Liver (tissue), 9 donors: ENCODE measurements around the gene INHBB. TPM values are rescaled to one million over a fixed set of nuclear protein-coding genes. Genes with fewer than 3 reads are reported as not detected.

ENCODE experiments used
- DNase-seq: peaks from one replicate; pipeline ENCODE4 v3.0.0-alpha.2; 2017; ENCODE audit warnings: low spot score
- H3K27ac ChIP-seq, 2 donors: one replicate each; pipeline ENCODE4 v1.7.0; 2013; ENCODE audit warnings: inconsistent platforms in 2 of 2, low read length in 2 of 2, control low read depth in 1 of 2, low read depth in 1 of 2, mild to moderate bottlenecking in 1 of 2
- H3K27me3 ChIP-seq, 4 donors: one replicate each; pipeline versions ENCODE4 v1.6.1 to v1.7.0; 2013; ENCODE audit warnings: low read length in 3 of 4, inconsistent platforms in 1 of 4, mild to moderate bottlenecking in 1 of 4, moderate library complexity in 1 of 4; ENCODE audit not compliant: control insufficient read depth in 4 of 4, insufficient read depth in 4 of 4
- H3K36me3 ChIP-seq, 4 donors: one replicate each; pipeline versions ENCODE4 v1.6.1 to v1.7.0; 2013; ENCODE audit warnings: low read length in 3 of 4, mild to moderate bottlenecking in 3 of 4, low read depth in 1 of 4, moderate library complexity in 1 of 4; ENCODE audit not compliant: control insufficient read depth in 4 of 4, insufficient read depth in 3 of 4
- H3K4me1 ChIP-seq, 4 donors: one replicate each; pipeline versions ENCODE4 v1.6.1 to v1.7.0; 2013; ENCODE audit warnings: low read length in 3 of 4, mild to moderate bottlenecking in 3 of 4, moderate library complexity in 1 of 4; ENCODE audit not compliant: control insufficient read depth in 4 of 4, insufficient read depth in 4 of 4
- H3K4me3 ChIP-seq, 3 donors: one replicate each; pipeline versions ENCODE4 v1.6.1 to v1.7.0; 2013; ENCODE audit warnings: low read length in 3 of 3, control low read depth in 1 of 3, low read depth in 1 of 3, mild to moderate bottlenecking in 1 of 3
- H3K9ac ChIP-seq, 2 donors: one replicate each; pipeline ENCODE4 v1.7.0; 2013; ENCODE audit warnings: low read length in 2 of 2, mild to moderate bottlenecking in 2 of 2, moderate library complexity in 2 of 2, control low read depth in 1 of 2, low read depth in 1 of 2
- H3K9me3 ChIP-seq, 4 donors: one replicate each; pipeline versions ENCODE4 v1.6.1 to v1.7.0; 2013; ENCODE audit warnings: low read length in 3 of 4; ENCODE audit not compliant: control insufficient read depth in 4 of 4
- EGR1 ChIP-seq, 2 donors: IDR thresholded peaks; 2 replicates each; pipeline ENCODE4 v1.6.1; 2016 to 2018; ENCODE audit warnings: antibody characterized with exemption in 2 of 2, low read depth in 2 of 2
- FOXA1 ChIP-seq: IDR thresholded peaks from 2 replicates; pipeline ENCODE4 v1.6.1; 2016; ENCODE audit warnings: antibody characterized with exemption
- FOXA2 ChIP-seq: IDR thresholded peaks from 2 replicates; pipeline ENCODE4 v1.6.1; 2016; ENCODE audit warnings: antibody characterized with exemption
- HNF4A ChIP-seq, 2 donors: conservative IDR thresholded peaks; 2 replicates each; pipeline ENCODE4 v1.6.1; 2016; ENCODE audit warnings: antibody characterized with exemption in 2 of 2, mild to moderate bottlenecking in 2 of 2
- HNF4G ChIP-seq: IDR thresholded peaks from 2 replicates; pipeline ENCODE4 v1.6.1; 2016; ENCODE audit warnings: antibody characterized with exemption
- JUND ChIP-seq, 2 donors: IDR thresholded peaks; 2 replicates each; pipeline ENCODE4 v1.6.1; 2016; ENCODE audit warnings: antibody characterized with exemption in 2 of 2
- NR2F2 ChIP-seq: IDR thresholded peaks from 2 replicates; pipeline ENCODE4 v1.6.1; 2016; ENCODE audit warnings: antibody characterized with exemption
- RAD21 ChIP-seq, 2 donors: IDR thresholded peaks; 2 replicates each; pipeline ENCODE4 v1.6.1; 2016; ENCODE audit warnings: antibody characterized with exemption in 2 of 2, mild to moderate bottlenecking in 2 of 2
- RXRA ChIP-seq, 2 donors: IDR thresholded peaks; 2 replicates each; pipeline ENCODE4 v1.6.1; 2017 to 2018; ENCODE audit warnings: antibody characterized with exemption in 2 of 2, mild to moderate bottlenecking in 1 of 2
- SP1 ChIP-seq: IDR thresholded peaks from 2 replicates; pipeline ENCODE4 v1.6.1; 2018; ENCODE audit warnings: antibody characterized with exemption, mild to moderate bottlenecking
- TAF1 ChIP-seq: conservative IDR thresholded peaks from 2 replicates; pipeline ENCODE4 v1.6.1; 2016; ENCODE audit warnings: antibody characterized with exemption, mild to moderate bottlenecking
- YY1 ChIP-seq: IDR thresholded peaks from 2 replicates; pipeline ENCODE4 v1.6.1; 2016; ENCODE audit warnings: antibody characterized with exemption, mild to moderate bottlenecking
- WGBS: extraction: QIAGEN DNeasy Blood & Tissue Kit; methylation state at CpG from one replicate; pipeline ENCODE4 v1.1.7; 2013; 5-methylcytosine and 5-hydroxymethylcytosine counted together
- polyA plus RNA-seq, 2 donors: library from polyadenylated mRNA; stranded (reverse) in 1 of 2; unstranded in 1 of 2; fragments of 200-250 nt in 1 of 2; fragments of >200 nt in 1 of 2; fragmentation: Nextera tagmentation in 1 of 2; extraction: Ambion mirVana in 1 of 2; gene quantifications; one replicate each; pipeline versions ENCODE4 v1.2.1 to v1.2.3, GENCODE V29; 2013 to 2015
- total RNA-seq, 2 donors: library from RNA; depleted of rRNA; stranded (reverse); fragments of >200 nt; gene quantifications; one replicate each; pipeline ENCODE4 v1.2.3, GENCODE V29; 2014
- TF ChIP-seq, protein P1 (sequence below): IDR thresholded peaks from 2 replicates; pipeline ENCODE4 v1.6.1; 2016; ENCODE audit warnings: antibody characterized with exemption
- TF ChIP-seq, protein P2 (sequence below): IDR thresholded peaks from 2 replicates; pipeline ENCODE4 v1.6.1; 2016; ENCODE audit warnings: antibody characterized with exemption, mild to moderate bottlenecking
- TF ChIP-seq, protein P3 (sequence below): IDR thresholded peaks from 2 replicates; pipeline ENCODE4 v1.6.1; 2016; ENCODE audit warnings: antibody characterized with exemption
- TF ChIP-seq, protein P4 (sequence below): fragments of 150-350 bp; IDR thresholded peaks from 2 replicates; pipeline ENCODE4 v1.5.1; 2017; ENCODE audit warnings: improper control_type of control experiment, low read depth, low read length; ENCODE audit not compliant: missing input control
- TF ChIP-seq, protein P5 (sequence below): IDR thresholded peaks from 2 replicates; pipeline ENCODE4 v1.6.1; 2016; ENCODE audit warnings: antibody characterized with exemption
- donor health status: healthy.
- donor health status: healthy.
- donor health status: healthy.
- donor health status: healthy.
- donor health status: healthy.

INHBB gene
- total and polyA plus RNA-seq, 4 donors: 0.36 to 7.4 (median 2.1) TPM

DNA sequence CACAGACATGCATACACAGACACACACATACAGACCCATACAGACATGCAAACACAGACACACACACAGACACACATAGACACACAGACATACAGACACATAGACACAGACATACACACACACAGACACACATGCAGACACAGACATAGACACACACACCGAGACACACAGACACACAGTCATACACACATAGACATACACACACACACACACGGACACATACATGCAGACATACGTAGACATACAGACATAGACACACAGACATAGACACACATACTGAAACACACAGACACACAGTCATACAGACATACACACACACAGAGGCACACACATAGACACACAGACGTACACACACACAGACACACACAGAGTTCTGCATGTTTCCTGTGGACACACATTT, 26.9 kb downstream of the INHBB start:
- H3K36me3 ChIP-seq: no peaks in the 10 kb centered on the region
- no peaks in the 10 kb centered on the region for H3K9me3 ChIP-seq
- H3K27me3 ChIP-seq: no peaks in the 10 kb centered on the region
- no peaks in the 10 kb centered on the region for H3K4me1 ChIP-seq
- H3K27ac ChIP-seq: no peak overlapping the region
- DNase-seq: no peak
- H3K9ac ChIP-seq: no peak overlapping the region
- WGBS: 92% methylated on average over 4 of the region's 4 CpGs
- H3K4me3 ChIP-seq: no peak overlapping the region
- TF ChIP-seq, protein P1, sequence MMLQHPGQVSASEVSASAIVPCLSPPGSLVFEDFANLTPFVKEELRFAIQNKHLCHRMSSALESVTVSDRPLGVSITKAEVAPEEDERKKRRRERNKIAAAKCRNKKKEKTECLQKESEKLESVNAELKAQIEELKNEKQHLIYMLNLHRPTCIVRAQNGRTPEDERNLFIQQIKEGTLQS: no peak
- TF ChIP-seq FOXA2 (no peak), YY1 (no peak), HNF4A (conservative IDR thresholded peaks at IDR 0.05) (no peak), JUND (IDR thresholded peaks at IDR 0.05) (no peak), RAD21 (IDR thresholded peaks at IDR 0.05) (no peak), SP1 (no peak), HNF4G (no peak), TAF1 (no peak), NR2F2 (no peak), EGR1 (IDR thresholded peaks at IDR 0.05; ENCODE audit: low read depth in 2 of 2) (no peak)
- TF ChIP-seq, protein P2, sequence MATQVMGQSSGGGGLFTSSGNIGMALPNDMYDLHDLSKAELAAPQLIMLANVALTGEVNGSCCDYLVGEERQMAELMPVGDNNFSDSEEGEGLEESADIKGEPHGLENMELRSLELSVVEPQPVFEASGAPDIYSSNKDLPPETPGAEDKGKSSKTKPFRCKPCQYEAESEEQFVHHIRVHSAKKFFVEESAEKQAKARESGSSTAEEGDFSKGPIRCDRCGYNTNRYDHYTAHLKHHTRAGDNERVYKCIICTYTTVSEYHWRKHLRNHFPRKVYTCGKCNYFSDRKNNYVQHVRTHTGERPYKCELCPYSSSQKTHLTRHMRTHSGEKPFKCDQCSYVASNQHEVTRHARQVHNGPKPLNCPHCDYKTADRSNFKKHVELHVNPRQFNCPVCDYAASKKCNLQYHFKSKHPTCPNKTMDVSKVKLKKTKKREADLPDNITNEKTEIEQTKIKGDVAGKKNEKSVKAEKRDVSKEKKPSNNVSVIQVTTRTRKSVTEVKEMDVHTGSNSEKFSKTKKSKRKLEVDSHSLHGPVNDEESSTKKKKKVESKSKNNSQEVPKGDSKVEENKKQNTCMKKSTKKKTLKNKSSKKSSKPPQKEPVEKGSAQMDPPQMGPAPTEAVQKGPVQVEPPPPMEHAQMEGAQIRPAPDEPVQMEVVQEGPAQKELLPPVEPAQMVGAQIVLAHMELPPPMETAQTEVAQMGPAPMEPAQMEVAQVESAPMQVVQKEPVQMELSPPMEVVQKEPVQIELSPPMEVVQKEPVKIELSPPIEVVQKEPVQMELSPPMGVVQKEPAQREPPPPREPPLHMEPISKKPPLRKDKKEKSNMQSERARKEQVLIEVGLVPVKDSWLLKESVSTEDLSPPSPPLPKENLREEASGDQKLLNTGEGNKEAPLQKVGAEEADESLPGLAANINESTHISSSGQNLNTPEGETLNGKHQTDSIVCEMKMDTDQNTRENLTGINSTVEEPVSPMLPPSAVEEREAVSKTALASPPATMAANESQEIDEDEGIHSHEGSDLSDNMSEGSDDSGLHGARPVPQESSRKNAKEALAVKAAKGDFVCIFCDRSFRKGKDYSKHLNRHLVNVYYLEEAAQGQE: no peak
- TF ChIP-seq, protein P3, sequence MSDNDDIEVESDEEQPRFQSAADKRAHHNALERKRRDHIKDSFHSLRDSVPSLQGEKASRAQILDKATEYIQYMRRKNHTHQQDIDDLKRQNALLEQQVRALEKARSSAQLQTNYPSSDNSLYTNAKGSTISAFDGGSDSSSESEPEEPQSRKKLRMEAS: no peak
- TF ChIP-seq, protein P4, sequence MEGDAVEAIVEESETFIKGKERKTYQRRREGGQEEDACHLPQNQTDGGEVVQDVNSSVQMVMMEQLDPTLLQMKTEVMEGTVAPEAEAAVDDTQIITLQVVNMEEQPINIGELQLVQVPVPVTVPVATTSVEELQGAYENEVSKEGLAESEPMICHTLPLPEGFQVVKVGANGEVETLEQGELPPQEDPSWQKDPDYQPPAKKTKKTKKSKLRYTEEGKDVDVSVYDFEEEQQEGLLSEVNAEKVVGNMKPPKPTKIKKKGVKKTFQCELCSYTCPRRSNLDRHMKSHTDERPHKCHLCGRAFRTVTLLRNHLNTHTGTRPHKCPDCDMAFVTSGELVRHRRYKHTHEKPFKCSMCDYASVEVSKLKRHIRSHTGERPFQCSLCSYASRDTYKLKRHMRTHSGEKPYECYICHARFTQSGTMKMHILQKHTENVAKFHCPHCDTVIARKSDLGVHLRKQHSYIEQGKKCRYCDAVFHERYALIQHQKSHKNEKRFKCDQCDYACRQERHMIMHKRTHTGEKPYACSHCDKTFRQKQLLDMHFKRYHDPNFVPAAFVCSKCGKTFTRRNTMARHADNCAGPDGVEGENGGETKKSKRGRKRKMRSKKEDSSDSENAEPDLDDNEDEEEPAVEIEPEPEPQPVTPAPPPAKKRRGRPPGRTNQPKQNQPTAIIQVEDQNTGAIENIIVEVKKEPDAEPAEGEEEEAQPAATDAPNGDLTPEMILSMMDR: no peak
- TF ChIP-seq, protein P5, sequence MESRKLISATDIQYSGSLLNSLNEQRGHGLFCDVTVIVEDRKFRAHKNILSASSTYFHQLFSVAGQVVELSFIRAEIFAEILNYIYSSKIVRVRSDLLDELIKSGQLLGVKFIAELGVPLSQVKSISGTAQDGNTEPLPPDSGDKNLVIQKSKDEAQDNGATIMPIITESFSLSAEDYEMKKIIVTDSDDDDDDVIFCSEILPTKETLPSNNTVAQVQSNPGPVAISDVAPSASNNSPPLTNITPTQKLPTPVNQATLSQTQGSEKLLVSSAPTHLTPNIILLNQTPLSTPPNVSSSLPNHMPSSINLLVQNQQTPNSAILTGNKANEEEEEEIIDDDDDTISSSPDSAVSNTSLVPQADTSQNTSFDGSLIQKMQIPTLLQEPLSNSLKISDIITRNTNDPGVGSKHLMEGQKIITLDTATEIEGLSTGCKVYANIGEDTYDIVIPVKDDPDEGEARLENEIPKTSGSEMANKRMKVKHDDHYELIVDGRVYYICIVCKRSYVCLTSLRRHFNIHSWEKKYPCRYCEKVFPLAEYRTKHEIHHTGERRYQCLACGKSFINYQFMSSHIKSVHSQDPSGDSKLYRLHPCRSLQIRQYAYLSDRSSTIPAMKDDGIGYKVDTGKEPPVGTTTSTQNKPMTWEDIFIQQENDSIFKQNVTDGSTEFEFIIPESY: no peak

DNA sequence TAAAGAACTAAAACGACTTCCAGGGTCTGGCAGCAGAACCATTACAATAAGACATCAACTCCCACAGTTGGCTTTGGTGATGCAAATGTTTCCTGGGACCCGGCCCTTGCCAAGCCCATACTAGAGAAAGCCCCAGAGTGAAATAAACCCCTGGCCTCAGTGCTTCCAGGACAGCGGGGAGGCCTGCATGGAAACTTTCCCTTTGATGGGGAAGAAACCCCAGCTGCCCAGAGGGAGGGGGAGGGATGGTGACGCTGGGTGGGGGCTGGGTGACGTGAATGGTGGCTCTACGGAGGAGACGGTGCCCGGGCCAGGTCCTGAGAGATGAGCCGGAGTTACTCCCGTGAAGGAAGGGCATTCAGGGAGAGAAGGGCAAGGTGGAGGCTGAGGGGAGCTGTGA, 27.5 kb downstream of the INHBB start:
- Histone ChIP-seq H3K27me3 (no peaks in the 10 kb centered on the region), H3K9ac (no peak overlapping the region), H3K36me3 (no peaks in the 10 kb centered on the region), H3K27ac (no peak overlapping the region), H3K9me3 (no peaks in the 10 kb centered on the region), H3K4me3 (no peak overlapping the region), H3K4me1 (no peaks in the 10 kb centered on the region)
- DNase-seq: no peak
- 81% methylated on average over 10 of the region's 10 CpGs for WGBS
- TF ChIP-seq RXRA (IDR thresholded peaks at IDR 0.05) (no peak), HNF4G (no peak), FOXA1 (no peak)
- TF ChIP-seq, protein P1: no peak
- TF ChIP-seq, protein P3: no peak
